ENCODE data around the gene TOM1.

The TOM1 gene

GRCh38 chr22:35274154-35274871, 25.4 kb upstream of the TOM1 start:
- DNase-seq (ENCODE audit: insufficient read length, low spot score) (no peak), FAIRE-seq (no peak)
- no peak for TF ChIP-seq POU2F2 (IDR thresholded peaks at IDR 0.05; ENCODE audit: low read depth, low read length)
- no peak for TF ChIP-seq POLR2AphosphoS5 (IDR thresholded peaks at IDR 0.05; ENCODE audit: low read depth, low read length)
- no peak for TF ChIP-seq POLR2A (IDR thresholded peaks at IDR 0.05; ENCODE audit: low read depth, low read length)
- no peak for TF ChIP-seq TAF1 (IDR thresholded peaks at IDR 0.05; ENCODE audit: low read depth, low read length)
- no peak for TF ChIP-seq PAX5 (IDR thresholded peaks at IDR 0.05; ENCODE audit: insufficient read depth, low read length, severe bottlenecking)
- no peak for TF ChIP-seq SPI1 (IDR thresholded peaks at IDR 0.05; ENCODE audit: low read depth, low read length)

GRCh38 chr22:35275580-35275979, 24.1 kb upstream of the TOM1 start:
- DNase-seq (ENCODE audit: insufficient read length, low spot score) (no peak), FAIRE-seq (no peak)
- TF ChIP-seq POLR2AphosphoS5 (IDR thresholded peaks at IDR 0.05; ENCODE audit: low read depth, low read length) (no peak), POLR2A (IDR thresholded peaks at IDR 0.05; ENCODE audit: low read depth, low read length) (no peak), SPI1 (IDR thresholded peaks at IDR 0.05; ENCODE audit: low read depth, low read length) (no peak), TAF1 (IDR thresholded peaks at IDR 0.05; ENCODE audit: low read depth, low read length) (no peak), PAX5 (IDR thresholded peaks at IDR 0.05; ENCODE audit: insufficient read depth, low read length, severe bottlenecking) (no peak), POU2F2 (IDR thresholded peaks at IDR 0.05; ENCODE audit: low read depth, low read length) (no peak)

GRCh38 chr22:35276019-35276418, 23.7 kb upstream of the TOM1 start:
- no peak for TF ChIP-seq POLR2A (IDR thresholded peaks at IDR 0.05; ENCODE audit: low read depth, low read length)
- no peak for TF ChIP-seq SPI1 (IDR thresholded peaks at IDR 0.05; ENCODE audit: low read depth, low read length)
- no peak for TF ChIP-seq POU2F2 (IDR thresholded peaks at IDR 0.05; ENCODE audit: low read depth, low read length)
- TF ChIP-seq TAF1 (IDR thresholded peaks at IDR 0.05; ENCODE audit: low read depth, low read length), result no peak
- TF ChIP-seq PAX5 (IDR thresholded peaks at IDR 0.05; ENCODE audit: insufficient read depth, low read length, severe bottlenecking), result no peak
- no peak for TF ChIP-seq POLR2AphosphoS5 (IDR thresholded peaks at IDR 0.05; ENCODE audit: low read depth, low read length)
- FAIRE-seq (no peak), DNase-seq (ENCODE audit: insufficient read length, low spot score) (no peak)

- no peak for DNase-seq (ENCODE audit: insufficient read length, low spot score)
- no peak for FAIRE-seq
- TF ChIP-seq POU2F2 (IDR thresholded peaks at IDR 0.05; ENCODE audit: low read depth, low read length) (no peak), PAX5 (IDR thresholded peaks at IDR 0.05; ENCODE audit: insufficient read depth, low read length, severe bottlenecking) (no peak), SPI1 (IDR thresholded peaks at IDR 0.05; ENCODE audit: low read depth, low read length) (no peak)
These were observed 11.6 kb upstream of the TOM1 start for GRCh38 chr22:35288116-35288515.

- FAIRE-seq, result no peak
- DNase-seq (ENCODE audit: insufficient read length, low spot score), result no peak
- no peak for TF ChIP-seq TAF1 (IDR thresholded peaks at IDR 0.05; ENCODE audit: low read depth, low read length)
These were observed 6.9 kb upstream of the TOM1 start for GRCh38 chr22:35292786-35293185.

- TF ChIP-seq POU2F2 (IDR thresholded peaks at IDR 0.05; ENCODE audit: low read depth, low read length) (no peak), PAX5 (IDR thresholded peaks at IDR 0.05; ENCODE audit: insufficient read depth, low read length, severe bottlenecking) (no peak), TAF1 (IDR thresholded peaks at IDR 0.05; ENCODE audit: low read depth, low read length) (no peak), POLR2A (IDR thresholded peaks at IDR 0.05; ENCODE audit: low read depth, low read length) (no peak), SPI1 (IDR thresholded peaks at IDR 0.05; ENCODE audit: low read depth, low read length) (no peak), POLR2AphosphoS5 (IDR thresholded peaks at IDR 0.05; ENCODE audit: low read depth, low read length) (no peak)
- DNase-seq (ENCODE audit: insufficient read length, low spot score) (no peak), FAIRE-seq (no peak)
These were observed 3.6 kb upstream of the TOM1 start for GRCh38 chr22:35296051-35296450.

GRCh38 chr22:35299217-35299672, 449 bp upstream of the TOM1 start:
- no peak for DNase-seq (ENCODE audit: insufficient read length, low spot score)

GRCh38 chr22:35301372-35301874, 1.7 kb downstream of the TOM1 start:
- TF ChIP-seq SPI1 (IDR thresholded peaks at IDR 0.05; ENCODE audit: low read depth, low read length) (no peak), POLR2AphosphoS5 (IDR thresholded peaks at IDR 0.05; ENCODE audit: low read depth, low read length) (no peak), POLR2A (IDR thresholded peaks at IDR 0.05; ENCODE audit: low read depth, low read length) (no peak), TAF1 (IDR thresholded peaks at IDR 0.05; ENCODE audit: low read depth, low read length) (no peak), PAX5 (IDR thresholded peaks at IDR 0.05; ENCODE audit: insufficient read depth, low read length, severe bottlenecking) (no peak), POU2F2 (IDR thresholded peaks at IDR 0.05; ENCODE audit: low read depth, low read length) (no peak)
- DNase-seq (ENCODE audit: insufficient read length, low spot score), result no peak
- no peak for FAIRE-seq

More at GRCh38 chr22:35299217-35299672, 449 bp upstream of the TOM1 start:
- no peak for TF ChIP-seq POU2F2 (IDR thresholded peaks at IDR 0.05; ENCODE audit: low read depth, low read length)
- TF ChIP-seq POLR2A (IDR thresholded peaks at IDR 0.05; ENCODE audit: low read depth, low read length), result no peak
- TF ChIP-seq SPI1 (IDR thresholded peaks at IDR 0.05; ENCODE audit: low read depth, low read length), result no peak
- no peak for TF ChIP-seq PAX5 (IDR thresholded peaks at IDR 0.05; ENCODE audit: insufficient read depth, low read length, severe bottlenecking)
- no peak for TF ChIP-seq TAF1 (IDR thresholded peaks at IDR 0.05; ENCODE audit: low read depth, low read length)
- FAIRE-seq, result no peak

- TF ChIP-seq POLR2A (IDR thresholded peaks at IDR 0.05; ENCODE audit: low read depth, low read length) (no peak), POLR2AphosphoS5 (IDR thresholded peaks at IDR 0.05; ENCODE audit: low read depth, low read length) (no peak), PAX5 (IDR thresholded peaks at IDR 0.05; ENCODE audit: insufficient read depth, low read length, severe bottlenecking) (no peak), SPI1 (IDR thresholded peaks at IDR 0.05; ENCODE audit: low read depth, low read length) (no peak), TAF1 (IDR thresholded peaks at IDR 0.05; ENCODE audit: low read depth, low read length) (no peak), POU2F2 (IDR thresholded peaks at IDR 0.05; ENCODE audit: low read depth, low read length) (no peak)
- no peak for FAIRE-seq
- DNase-seq (ENCODE audit: insufficient read length, low spot score), result no peak
These were observed 3.4 kb downstream of the TOM1 start for GRCh38 chr22:35303029-35303624.
